NK-92 (cell line): ENCODE results near the gene FAM151B.
"Not testable (repeated sequence)": the region's sequence is repeated elsewhere in the genome, so short reads cannot be mapped to it uniquely, and the experiment has no call there.

Experiments
- DNase-seq: peaks from one replicate; lab custom pipeline; 2025; ENCODE audit not compliant: unreplicated experiment; lab: John Stamatoyannopoulos, UW

FAM151B gene, protein sequence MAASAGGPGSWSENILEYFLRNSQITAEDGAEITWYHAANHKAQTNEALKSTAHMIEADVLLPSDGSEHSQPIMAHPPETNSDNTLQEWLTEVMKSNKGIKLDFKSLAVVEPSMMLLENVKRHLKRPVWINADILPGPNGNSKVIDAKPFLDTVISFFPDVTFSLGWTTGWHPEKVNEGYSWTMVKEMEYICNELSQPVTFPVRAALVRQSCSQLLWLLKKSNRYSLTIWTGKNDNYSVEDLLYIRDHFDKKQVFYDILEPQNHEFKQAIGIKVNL

GRCh38 chr5:80487829-80488721 is at the start of gene FAM151B:
TSS of gene FAM151B (plus strand) at chr5:80488100. CDS start at chr5:80488124, 24 bp downstream.
- no peak for DNase-seq

- no peak for DNase-seq
Measured at GRCh38 chr5:80438739-80439138, 49.2 kb upstream of the FAM151B start.

GRCh38 chr5:80439213-80439612 is 48.7 kb upstream of the FAM151B start:
- DNase-seq = no peak

DNA sequence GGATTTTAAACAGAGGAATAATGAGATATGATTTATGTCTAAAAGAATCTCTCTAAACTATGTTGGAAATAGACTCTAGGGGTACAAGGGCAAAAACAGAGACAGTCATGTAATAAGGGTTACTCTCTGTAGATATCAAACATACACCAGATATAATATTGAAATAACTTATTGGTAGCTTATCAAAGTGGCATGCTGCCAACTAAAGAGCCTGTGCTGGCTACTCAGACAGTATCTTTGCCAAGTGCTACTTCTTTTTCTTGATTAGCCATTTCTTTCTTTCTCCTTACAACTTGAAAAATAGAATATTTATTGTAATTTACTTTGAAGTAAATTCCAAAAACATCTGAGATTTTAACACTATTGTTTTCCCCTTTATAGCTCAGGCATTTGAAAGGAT is 45.2 kb upstream of the FAM151B start:
- no peak for DNase-seq

- DNase-seq = no peak
Measured at GRCh38 chr5:80453366-80453765, 34.5 kb upstream of the FAM151B start.

DNA sequence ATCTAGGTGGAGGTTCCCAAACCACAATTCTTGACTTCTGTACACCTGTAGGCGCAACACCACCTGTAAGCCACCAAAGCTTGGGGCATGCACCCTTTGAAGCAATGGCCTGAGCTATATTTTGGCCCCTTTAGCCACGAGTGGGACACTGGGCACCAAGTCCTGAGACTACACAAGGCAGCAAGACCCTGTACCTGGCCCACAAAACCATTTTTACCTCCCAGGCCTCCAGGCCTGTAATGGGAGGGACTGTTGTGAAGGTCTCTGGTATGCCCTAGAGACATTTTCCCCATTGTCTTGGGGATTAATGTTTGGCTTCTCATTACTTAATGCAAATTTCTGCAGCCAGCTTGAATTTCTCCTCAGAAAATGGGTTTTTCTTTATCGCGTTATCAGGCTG is 24.6 kb upstream of the FAM151B start:
- no peak for DNase-seq

- DNase-seq = no peak
Measured at GRCh38 chr5:80466669-80467485, 21.0 kb upstream of the FAM151B start.

GRCh38 chr5:80468131-80468530 is 19.8 kb upstream of the FAM151B start:
- DNase-seq = no peak

GRCh38 chr5:80470631-80471030 is 17.3 kb upstream of the FAM151B start:
- DNase-seq = not testable (repeated sequence)

DNA sequence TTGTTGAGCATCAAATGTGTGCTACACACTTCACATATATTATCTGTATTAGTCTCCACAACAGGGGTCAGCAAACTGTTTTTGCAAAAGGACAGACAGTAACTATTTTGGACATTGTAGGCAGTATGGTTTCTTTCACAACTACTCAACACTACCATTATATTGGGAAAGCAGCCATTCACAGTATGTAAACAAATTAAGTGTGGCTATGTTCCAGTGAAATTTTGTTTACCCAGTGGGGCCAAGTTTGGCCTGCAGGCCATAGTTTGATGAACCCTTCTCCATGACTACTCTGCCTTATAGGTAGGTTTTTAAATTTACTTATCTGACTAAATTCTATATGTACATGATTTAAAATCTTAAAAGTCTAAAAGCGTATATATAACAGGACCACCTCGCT is 13.0 kb upstream of the FAM151B start:
- DNase-seq = no peak

DNA sequence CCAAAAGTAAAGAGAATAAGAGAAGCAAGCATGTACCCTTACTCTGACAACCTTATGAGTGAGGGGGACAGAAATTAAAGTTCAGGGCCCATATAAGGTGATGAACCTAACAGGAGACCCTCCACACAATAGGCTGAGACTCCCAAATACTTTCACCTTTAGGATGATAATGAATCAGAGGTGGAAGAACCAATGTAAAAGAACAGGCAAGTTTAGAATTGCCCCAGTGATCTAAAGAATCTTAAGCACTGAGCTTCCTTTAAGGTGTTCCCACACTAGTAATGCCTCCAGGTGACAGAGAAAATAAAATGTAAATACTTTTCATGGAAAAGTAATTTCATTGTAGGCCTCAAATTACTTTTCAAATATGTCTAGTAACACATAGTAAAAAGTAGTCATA is 8.2 kb upstream of the FAM151B start:
- DNase-seq = no peak

GRCh38 chr5:80480354-80480753 is 7.5 kb upstream of the FAM151B start:
- no peak for DNase-seq

GRCh38 chr5:80481019-80481893 is 6.6 kb upstream of the FAM151B start:
- DNase-seq = no peak

- DNase-seq = no peak
Measured at GRCh38 chr5:80482578-80482977, 5.3 kb upstream of the FAM151B start.

- DNase-seq = no peak
Measured at GRCh38 chr5:80483636-80484232, 4.2 kb upstream of the FAM151B start.

DNA sequence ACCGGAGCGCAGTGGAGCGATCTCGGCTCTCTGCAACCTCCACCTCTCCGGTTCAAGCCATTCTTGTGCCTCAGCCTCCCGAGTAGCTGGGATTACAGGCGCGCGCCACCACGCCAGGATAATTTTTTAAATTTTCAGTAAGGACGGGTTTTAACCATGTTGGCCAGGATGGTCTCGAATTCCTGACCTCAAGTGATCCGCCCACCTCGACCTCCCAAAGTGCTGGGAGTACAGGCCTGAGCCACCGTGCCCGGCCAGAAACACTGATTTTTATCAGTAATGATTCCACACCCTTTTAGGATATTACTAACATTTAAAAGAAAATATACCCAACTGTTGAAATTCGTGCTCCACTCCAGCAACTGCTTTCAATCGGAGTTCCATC is 464 bp upstream of the FAM151B start:
- no peak for DNase-seq

DNA sequence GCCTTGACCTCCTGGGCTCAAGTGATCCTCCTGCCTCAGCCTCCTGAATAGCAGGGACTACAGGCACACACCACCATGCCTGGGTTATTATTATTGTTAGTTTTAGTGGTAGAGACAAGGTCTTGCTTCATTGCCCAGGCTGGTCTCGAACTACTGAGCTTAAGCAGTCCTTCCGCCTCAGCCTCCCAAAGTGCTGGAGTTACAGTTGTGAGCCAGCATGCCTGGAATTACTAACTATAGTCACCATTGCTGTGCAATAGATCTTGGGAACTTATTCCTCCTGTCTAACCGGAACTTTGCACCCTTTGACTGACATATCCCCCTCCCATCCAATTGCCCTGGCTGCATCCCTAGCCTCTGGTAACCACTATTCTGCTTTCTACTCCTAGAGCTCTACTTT is 3.4 kb downstream of the FAM151B start:
- DNase-seq = no peak

GRCh38 chr5:80492741-80493140 is 4.8 kb downstream of the FAM151B start:
- no peak for DNase-seq

DNA sequence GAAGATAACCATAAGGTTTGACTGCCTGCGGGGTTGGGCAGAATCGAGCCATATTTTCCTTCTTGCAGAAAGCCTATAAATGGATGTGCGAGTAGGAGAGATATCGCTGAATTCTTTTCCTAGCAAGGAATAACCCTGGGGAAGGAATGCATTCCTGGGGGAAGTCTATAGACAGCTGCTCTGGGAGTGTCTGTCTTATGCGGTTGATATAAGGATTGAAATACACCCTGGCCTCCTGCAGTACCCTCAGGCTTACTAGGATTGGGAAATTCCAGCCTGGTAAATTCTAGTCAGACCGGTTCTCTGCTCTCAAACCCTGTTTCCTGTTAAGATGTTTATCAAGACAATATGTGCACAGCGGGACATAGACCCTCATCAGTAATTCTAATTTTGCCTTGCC is 5.5 kb downstream of the FAM151B start:
- not testable (repeated sequence) for DNase-seq

- no peak for DNase-seq
Measured at GRCh38 chr5:80495891-80496290, 8.0 kb downstream of the FAM151B start.
